NCI-H446 (cell line): ENCODE results near the gene AGO1.

Source experiments
- DNase-seq, 2 experiments: peaks; one replicate each; lab custom pipeline; 2025; lab: John Stamatoyannopoulos, UW

AGO1 gene

GRCh38 chr1:35882945-35883634 lies at the start of gene AGO1:
AGO1 (plus strand) TSS chr1:35883209; CDS start chr1:35883422, 213 bp downstream.
- DNase-seq = peak; percentile 76 to 96

- DNase-seq = no peak
These were observed 49.6 kb upstream of the AGO1 start for GRCh38 chr1:35833395-35833794.

- no peak for DNase-seq
These were observed 48.8 kb upstream of the AGO1 start for GRCh38 chr1:35834218-35834617.

- no peak for DNase-seq
These were observed 47.6 kb upstream of the AGO1 start for GRCh38 chr1:35835398-35835797.

GRCh38 chr1:35836734-35837133 lies 46.3 kb upstream of the AGO1 start:
- DNase-seq = no peak

- DNase-seq = no peak
These were observed 44.2 kb upstream of the AGO1 start for GRCh38 chr1:35838693-35839245.

- no peak for DNase-seq
These were observed 38.2 kb upstream of the AGO1 start for GRCh38 chr1:35844826-35845225.

GRCh38 chr1:35845766-35846165 lies 37.2 kb upstream of the AGO1 start:
- peak in 1 of 2 experiments; percentile 30 for DNase-seq

GRCh38 chr1:35847935-35848565 lies 35.0 kb upstream of the AGO1 start:
- no peak for DNase-seq

- DNase-seq = no peak
These were observed 33.0 kb upstream of the AGO1 start for GRCh38 chr1:35850051-35850450.

- no peak for DNase-seq
These were observed 32.3 kb upstream of the AGO1 start for GRCh38 chr1:35850716-35851115.

GRCh38 chr1:35851132-35851869 lies 31.7 kb upstream of the AGO1 start:
- DNase-seq = peak in 1 of 2 experiments; percentile 55

- no peak for DNase-seq
These were observed 30.8 kb upstream of the AGO1 start for GRCh38 chr1:35852241-35852640.

- DNase-seq = no peak
These were observed 27.9 kb upstream of the AGO1 start for GRCh38 chr1:35854989-35855700.

- DNase-seq = no peak
These were observed 26.0 kb upstream of the AGO1 start for GRCh38 chr1:35856964-35857363.

- peak in 1 of 2 experiments; percentile 21 for DNase-seq
These were observed 25.2 kb upstream of the AGO1 start for GRCh38 chr1:35857830-35858229.

GRCh38 chr1:35860696-35861095 lies 22.3 kb upstream of the AGO1 start:
- no peak for DNase-seq

GRCh38 chr1:35863136-35863535 lies 19.9 kb upstream of the AGO1 start:
- no peak for DNase-seq

GRCh38 chr1:35863881-35864625 lies 19.0 kb upstream of the AGO1 start:
- no peak for DNase-seq

- no peak for DNase-seq
These were observed 18.2 kb upstream of the AGO1 start for GRCh38 chr1:35864813-35865212.

- DNase-seq = no peak
These were observed 16.0 kb upstream of the AGO1 start for GRCh38 chr1:35866991-35867390.
